K562 (cell line): Measurements from ENCODE around the gene MRGPRD. TPM values are rescaled to one million over a fixed set of nuclear protein-coding genes. Genes with fewer than 3 reads are reported as not detected.

Experiments used
- ATF6 ChIP-seq: sonication (generic); formaldehyde crosslinking; IDR thresholded peaks from 2 replicates; pipeline ENCODE4 v1.4.0; 2020; ENCODE audit warnings: mild to moderate bottlenecking, missing genetic modification reagents
- CBX5 ChIP-seq: IDR thresholded peaks from 2 replicates; pipeline ENCODE4 v1.6.1; 2014; ENCODE audit warnings: low read depth, borderline replicate concordance
- EP300 ChIP-seq: IDR thresholded peaks from 2 replicates; pipeline ENCODE4 v1.6.1; 2012; ENCODE audit warnings: low read length, improper control_type of control experiment
- MEIS2 ChIP-seq: fragments of 450-650 bp; IDR thresholded peaks from 2 replicates; pipeline ENCODE4 v1.6.1; 2014; ENCODE audit warnings: mild to moderate bottlenecking; ENCODE audit not compliant: partially characterized antibody
- RHOXF2B ChIP-seq: fragments of 250-450 bp; sonication (Bioruptor Pico); conservative IDR thresholded peaks from 2 replicates; pipeline ENCODE4 v1.5.1; 2021
- polyA plus RNA-seq, 8 experiments: library from polyadenylated mRNA; depleted of rRNA in 4 of 8; stranded (reverse) in 5 of 8; unstranded in 3 of 8; fragments of >200 nt; fragmentation: Nextera tagmentation in 2 of 8; fragmentation: Illumina TruSeq in 1 of 8; extraction: Ambion mirVana in 2 of 8; extraction: Trizol in 1 of 8; gene quantifications; 2 replicates each; pipeline versions ENCODE4 v1.2.1 to v1.2.3, GENCODE V29; 2011 to 2014; ENCODE audit warnings: inconsistent platforms in 1 of 8, missing spikeins in 1 of 8
- total RNA-seq, 7 experiments: library from RNA; depleted of rRNA in 6 of 7; stranded (reverse); fragments of >200 nt in 6 of 7; fragmentation: Illumina TruSeq in 2 of 7; extraction: Trizol in 2 of 7; gene quantifications; 2 replicates each; pipeline versions ENCODE4 v1.2.1 to v1.2.3, GENCODE V29; 2011 to 2021; ENCODE audit warnings: low replicate concordance in 1 of 7
- TF ChIP-seq, protein P1 (sequence below): fragments of 150-350 bp; conservative IDR thresholded peaks from 2 replicates; pipeline ENCODE4 v1.6.1; 2014; ENCODE audit warnings: low read length

The MRGPRD gene
- total and polyA plus RNA-seq, 9 of the 15 experiments (the other 6 are each of a cell fraction or from before 2014, with no cell fraction given) = not detected

DNA sequence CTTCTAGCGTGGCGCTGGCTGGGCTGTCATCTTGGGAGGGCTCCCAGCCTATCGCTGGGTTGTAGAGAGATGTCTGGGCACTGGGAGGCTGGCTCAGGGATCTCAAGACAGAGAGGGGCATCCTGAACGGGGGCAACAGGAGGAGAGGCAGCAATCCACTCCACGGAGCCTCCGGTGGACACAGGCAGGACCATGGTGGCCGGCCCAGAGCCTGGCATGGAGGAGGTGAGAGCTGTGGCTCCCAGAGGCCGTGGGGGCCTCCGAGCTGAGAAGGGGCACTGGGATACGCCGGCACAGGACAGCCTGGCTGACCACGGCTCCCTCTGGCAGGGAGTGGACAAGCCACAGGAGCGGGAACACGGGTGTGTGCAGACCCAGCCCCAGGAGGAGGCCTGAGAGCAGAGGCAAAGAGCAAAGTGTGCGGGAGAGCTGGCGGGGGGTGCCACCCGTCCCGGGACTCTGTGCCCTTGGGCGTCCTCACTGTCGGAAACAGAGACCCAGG lies 23.1 kb upstream of the MRGPRD start (continued):
- TF ChIP-seq, protein P1, sequence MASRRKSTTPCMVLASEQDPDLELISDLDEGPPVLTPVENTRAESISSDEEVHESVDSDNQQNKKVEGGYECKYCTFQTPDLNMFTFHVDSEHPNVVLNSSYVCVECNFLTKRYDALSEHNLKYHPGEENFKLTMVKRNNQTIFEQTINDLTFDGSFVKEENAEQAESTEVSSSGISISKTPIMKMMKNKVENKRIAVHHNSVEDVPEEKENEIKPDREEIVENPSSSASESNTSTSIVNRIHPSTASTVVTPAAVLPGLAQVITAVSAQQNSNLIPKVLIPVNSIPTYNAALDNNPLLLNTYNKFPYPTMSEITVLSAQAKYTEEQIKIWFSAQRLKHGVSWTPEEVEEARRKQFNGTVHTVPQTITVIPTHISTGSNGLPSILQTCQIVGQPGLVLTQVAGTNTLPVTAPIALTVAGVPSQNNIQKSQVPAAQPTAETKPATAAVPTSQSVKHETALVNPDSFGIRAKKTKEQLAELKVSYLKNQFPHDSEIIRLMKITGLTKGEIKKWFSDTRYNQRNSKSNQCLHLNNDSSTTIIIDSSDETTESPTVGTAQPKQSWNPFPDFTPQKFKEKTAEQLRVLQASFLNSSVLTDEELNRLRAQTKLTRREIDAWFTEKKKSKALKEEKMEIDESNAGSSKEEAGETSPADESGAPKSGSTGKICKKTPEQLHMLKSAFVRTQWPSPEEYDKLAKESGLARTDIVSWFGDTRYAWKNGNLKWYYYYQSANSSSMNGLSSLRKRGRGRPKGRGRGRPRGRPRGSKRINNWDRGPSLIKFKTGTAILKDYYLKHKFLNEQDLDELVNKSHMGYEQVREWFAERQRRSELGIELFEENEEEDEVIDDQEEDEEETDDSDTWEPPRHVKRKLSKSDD = no peak
- TF ChIP-seq CBX5 = no peak
- no peak for TF ChIP-seq EP300
- no peak for TF ChIP-seq MEIS2
- TF ChIP-seq ATF6 (CRISPR knock-in tag) = no peak
- no peak for TF ChIP-seq RHOXF2B
